ENCODE results near the gene MATCAP1. TPM values are rescaled to one million over a fixed set of nuclear protein-coding genes. Genes with fewer than 3 reads are reported as not detected.

MATCAP1 gene
- total and polyA plus RNA-seq, 2 of the 13 experiments (the other 11 are each of a cell fraction or from before 2014, with no cell fraction given): 11.2 to 24.5 TPM

- 1% methylated on average over 34 of the region's 46 CpGs for WGBS (ENCODE audit: low lambda C conversion rate)
- intact Hi-C loops (cut with micrococcal nuclease; ENCODE audit: unreplicated experiment): loop anchor here (1.0 to 5.0 kb wide), 2 partner anchors 20 to 40 kb away; partner anchors contain the start of gene FHOD1
- no TSS peak for BruUV-seq (replicated peaks)
- peak; percentile 99 for FAIRE-seq
- H3K9ac ChIP-seq (ENCODE audit: insufficient read depth, low read depth, low read length): peak within 1 kb of the TSS; percentile 98
- peaks cover 27 to 40% of the 10 kb centered on the region in 2 experiments for H3K36me3 ChIP-seq (replicated peaks in 1 of 2; ENCODE audit: control insufficient read depth in 1 of 2, insufficient read depth in 2 of 2, low read length in 2 of 2)
- H3K9me3 ChIP-seq (ENCODE audit: low read length): no peaks in the 10 kb centered on the region
- POLR2A ChIA-PET: interaction anchor here (0.6 to 3.2 kb wide), 22 partner anchors 9 to 335 kb away, joined by 3 to 71 read pairs (median 4); partner anchors contain the start of genes ATP6V0D1, ELMO3, FHOD1 and NOL3
- H3K4me3 ChIP-seq (replicated peaks in 1 of 3; ENCODE audit: insufficient read depth in 1 of 3, low read depth in 2 of 3, low read length in 3 of 3): peak within 1 kb of the TSS; percentile 97 to 100 (median 98)
- H2AFZ ChIP-seq (ENCODE audit: low read length): no peak within 1 kb of the TSS
- H3K4me2 ChIP-seq (ENCODE audit: low read depth, low read length): peak within 1 kb of the TSS; percentile 99
- CTCF ChIA-PET (ENCODE audit: low intra/inter-chr PET ratio, low total read pairs): no interaction called here
- ATAC-seq: peak; percentile 96
- in situ Hi-C loops (cut with HindIII; ENCODE audit: extremely low pct_ligation_motif_present, low pct_unique_long_range_greater_than_20kb): no loop called here
- peaks cover 17% of the 10 kb centered on the region for H3K79me2 ChIP-seq (ENCODE audit: insufficient read depth, low read length)
- H3K27ac ChIP-seq (ENCODE audit: extremely low read length, insufficient read depth, low read length): peak within 1 kb of the TSS; percentile 55
- peaks cover 34% of the 10 kb centered on the region for H3K4me1 ChIP-seq (ENCODE audit: insufficient read depth, low read length)
- H4K20me1 ChIP-seq (ENCODE audit: insufficient read depth, low read length): no peaks in the 10 kb centered on the region; the same call in 1 of the 2 replicates
- peak; percentile 99 for DNase-seq (ENCODE audit: low spot score)
- H3K27me3 ChIP-seq (ENCODE audit: control insufficient read depth in 1 of 2, insufficient read depth in 2 of 2, low read length in 2 of 2): peaks cover 0 to 4% of the 10 kb centered on the region in 2 experiments; a peak in 1 of 5 replicates
- TF ChIP-seq GABPB1 (CRISPR knock-in tag; IDR thresholded peaks at IDR 0.05): peak; percentile 100
- 0 out of 2 replicates have a peak, but pooled peaks have one; percentile 36 for TF ChIP-seq MTF1 (CRISPR knock-in tag; IDR thresholded peaks at IDR 0.05)
- peak; percentile 99 for TF ChIP-seq SALL2 (CRISPR knock-in tag; IDR thresholded peaks at IDR 0.05)
- peak; percentile 92 for TF ChIP-seq ZNF607 (CRISPR knock-in tag; IDR thresholded peaks at IDR 0.05; ENCODE audit: borderline replicate concordance)
- TF ChIP-seq ADNP (CRISPR knock-in tag; IDR thresholded peaks at IDR 0.05): no peak
- TF ChIP-seq TFDP2 (CRISPR knock-in tag; IDR thresholded peaks at IDR 0.05): peak; percentile 84
- peak; percentile 13; the same call in 1 of the 2 replicates for TF ChIP-seq JUND (CRISPR knock-in tag; IDR thresholded peaks at IDR 0.05)
- no peak for TF ChIP-seq TMF1 (CRISPR knock-in tag; IDR thresholded peaks at IDR 0.05; ENCODE audit: low read depth)
- no peak for TF ChIP-seq ZNF670 (CRISPR knock-in tag; IDR thresholded peaks at IDR 0.05; ENCODE audit: borderline replicate concordance)
- no peak for TF ChIP-seq SRSF9 (IDR thresholded peaks at IDR 0.05; ENCODE audit: borderline replicate concordance, insufficient read depth, low read depth, low read length, poor library complexity, severe bottlenecking)
- TF ChIP-seq ZNF12 (CRISPR knock-in tag; IDR thresholded peaks at IDR 0.05): peak; percentile 64; the same call in 1 of the 2 replicates
- TF ChIP-seq ZNF562 (CRISPR knock-in tag; IDR thresholded peaks at IDR 0.05; ENCODE audit: borderline replicate concordance): no peak
- no peak; the same call in 1 of the 2 replicates for TF ChIP-seq GLI4 (CRISPR knock-in tag; IDR thresholded peaks at IDR 0.05; ENCODE audit: borderline replicate concordance)
- TF ChIP-seq ARNT2 (CRISPR knock-in tag; IDR thresholded peaks at IDR 0.05; ENCODE audit: low read depth): peak; percentile 70
- TF ChIP-seq STAG1 (CRISPR knock-in tag; IDR thresholded peaks at IDR 0.05): no peak; the same call in 1 of the 2 replicates
- TF ChIP-seq E2F1 (CRISPR knock-in tag; IDR thresholded peaks at IDR 0.05): peak; percentile 75; the same call in 1 of the 2 replicates
- TF ChIP-seq, protein P1, sequence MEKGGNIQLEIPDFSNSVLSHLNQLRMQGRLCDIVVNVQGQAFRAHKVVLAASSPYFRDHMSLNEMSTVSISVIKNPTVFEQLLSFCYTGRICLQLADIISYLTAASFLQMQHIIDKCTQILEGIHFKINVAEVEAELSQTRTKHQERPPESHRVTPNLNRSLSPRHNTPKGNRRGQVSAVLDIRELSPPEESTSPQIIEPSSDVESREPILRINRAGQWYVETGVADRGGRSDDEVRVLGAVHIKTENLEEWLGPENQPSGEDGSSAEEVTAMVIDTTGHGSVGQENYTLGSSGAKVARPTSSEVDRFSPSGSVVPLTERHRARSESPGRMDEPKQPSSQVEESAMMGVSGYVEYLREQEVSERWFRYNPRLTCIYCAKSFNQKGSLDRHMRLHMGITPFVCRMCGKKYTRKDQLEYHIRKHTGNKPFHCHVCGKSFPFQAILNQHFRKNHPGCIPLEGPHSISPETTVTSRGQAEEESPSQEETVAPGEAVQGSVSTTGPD (CRISPR knock-in tag; IDR thresholded peaks at IDR 0.05): peak; percentile 99
- peak; percentile 96 for TF ChIP-seq AHR (CRISPR knock-in tag; IDR thresholded peaks at IDR 0.05)
- no peak; the same call in 1 of the 2 replicates for TF ChIP-seq ZNF343 (CRISPR knock-in tag; IDR thresholded peaks at IDR 0.05)
- TF ChIP-seq ZNF225 (CRISPR knock-in tag; IDR thresholded peaks at IDR 0.05): peak; percentile 94; the same call in 1 of the 2 replicates
- peak; percentile 83 for TF ChIP-seq HNRNPL (IDR thresholded peaks at IDR 0.05; ENCODE audit: low read depth, low read length)
These were observed 43.2 kb upstream of the MATCAP1 start, which contains the start of gene TMEM208 for GRCh38 chr16:67226804-67227566. Gene TMEM208, plus strand, starts transcription at chr16:67227130. Its CDS starts 89 bp downstream, at chr16:67227219.

Data from HepG2 (cell line).